H1 (cell line): ENCODE data around the gene IQCN. TPM values are rescaled to one million over a fixed set of nuclear protein-coding genes. Genes with fewer than 3 reads are reported as not detected.

ENCODE experiments used
- CTCF ChIA-PET: fragments of 300-600 bp; sonication (Branson Sonifier 250); formaldehyde crosslinking; loops from one replicate; lab custom pipeline; 2021; ENCODE audit not compliant: partially characterized antibody; lab: Charles Lee
- POLR2A ChIA-PET: fragments of 300-600 bp; sonication (Branson Sonifier 250); formaldehyde crosslinking; loops from one replicate; lab custom pipeline; 2021; ENCODE audit warnings: inconsistent platforms; ENCODE audit not compliant: partially characterized antibody; lab: Charles Lee
- DNase-seq, 2 experiments: peaks; one replicate each; pipeline versions ENCODE4 v3.0.0 to v3.0.0-alpha.2; 2010 to 2022; ENCODE audit warnings: low spot score in 2 of 2, low read depth in 1 of 2, mixed read lengths in 1 of 2
- FAIRE-seq: peaks from 2 replicates; lab custom pipeline; 2011; peaks lifted over from hg19 to GRCh38; lab: Jason Lieb, UNC
- H2AFZ ChIP-seq: 2 replicates; pipeline ENCODE4 v1.8.1; 2012; ENCODE audit warnings: low read length, inconsistent platforms
- H2AK5ac ChIP-seq: 2 replicates; pipeline ENCODE4 v1.6.1; 2013; ENCODE audit warnings: low read depth, low read length
- H2BK120ac ChIP-seq: replicated peaks from 2 replicates; pipeline ENCODE3; 2013; ENCODE audit warnings: low read depth, low read length, inconsistent platforms
- H2BK12ac ChIP-seq: 2 replicates; pipeline ENCODE4 v1.6.1; 2013; ENCODE audit warnings: low read depth, low read length
- H2BK15ac ChIP-seq: 2 replicates; pipeline ENCODE4 v1.6.1; 2013; ENCODE audit warnings: low read length
- H2BK20ac ChIP-seq: 2 replicates; pipeline ENCODE4 v1.6.1; 2013; ENCODE audit warnings: low read length
- H2BK5ac ChIP-seq: 2 replicates; pipeline ENCODE4 v1.6.1; 2013; ENCODE audit warnings: low read depth, low read length
- H3K14ac ChIP-seq: 2 replicates; pipeline ENCODE4 v1.6.1; 2013; ENCODE audit warnings: inconsistent platforms; ENCODE audit not compliant: insufficient read length
- H3K18ac ChIP-seq: 2 replicates; pipeline ENCODE4 v1.6.1; 2013; ENCODE audit warnings: low read length; ENCODE audit errors: extremely low read depth
- H3K23ac ChIP-seq: 2 replicates; pipeline ENCODE4 v1.6.1; 2013; ENCODE audit warnings: inconsistent platforms; ENCODE audit not compliant: insufficient read length
- H3K23me2 ChIP-seq: 2 replicates; pipeline ENCODE4 v1.6.1; 2013; ENCODE audit warnings: low read depth, low read length
- H3K27ac ChIP-seq: 2 replicates; pipeline ENCODE4 v1.6.1; 2011; ENCODE audit warnings: low read depth, low read length, inconsistent platforms
- H3K27me3 ChIP-seq, 4 experiments: replicated peaks in 1 of 4; 1 replicate in 1 of 4; 2 replicates in 3 of 4; pipeline versions ENCODE4 v1.6.1 to v1.8.1; 2011 to 2013; ENCODE audit warnings: low read length in 3 of 4, mild to moderate bottlenecking in 3 of 4, inconsistent platforms in 2 of 4, mixed read lengths in 2 of 4, moderate library complexity in 1 of 4; ENCODE audit not compliant: control insufficient read depth in 3 of 4, insufficient read depth in 3 of 4; ENCODE audit errors: extremely low read depth in 1 of 4
- H3K36me3 ChIP-seq, 4 experiments: 2 replicates each; pipeline versions ENCODE4 v1.6.1 to v1.8.1; 2011 to 2013; ENCODE audit warnings: mild to moderate bottlenecking in 4 of 4, low read length in 3 of 4, moderate library complexity in 2 of 4, control low read depth in 1 of 4, inconsistent platforms in 1 of 4; ENCODE audit not compliant: insufficient read depth in 4 of 4, control insufficient read depth in 2 of 4
- H3K4ac ChIP-seq: replicated peaks from 2 replicates; pipeline ENCODE3; 2013; ENCODE audit warnings: low read length, low read depth, mixed read lengths, inconsistent platforms; ENCODE audit not compliant: insufficient read length
- H3K4me1 ChIP-seq, 4 experiments: replicated peaks in 1 of 4; 1 replicate in 1 of 4; 2 replicates in 3 of 4; pipeline versions ENCODE4 v1.6.1 to v1.8.1; 2011 to 2013; ENCODE audit warnings: low read length in 3 of 4, inconsistent platforms in 2 of 4, mixed read lengths in 1 of 4; ENCODE audit not compliant: insufficient read depth in 4 of 4, control insufficient read depth in 3 of 4
- H3K4me2 ChIP-seq, 2 experiments: 2 replicates each; pipeline versions ENCODE4 v1.6.1 to v1.8.1; 2011 to 2013; ENCODE audit warnings: low read depth in 2 of 2, low read length in 2 of 2, control low read depth in 1 of 2, inconsistent platforms in 1 of 2, mild to moderate bottlenecking in 1 of 2; ENCODE audit not compliant: insufficient read depth in 1 of 2
- H3K4me3 ChIP-seq, 4 experiments: fragments of 200-600, 300-600 bp in 1 of 4; sonication (generic), shearing (Covaris generic), sonication (Bioruptor Twin) in 1 of 4; 2 replicates each; pipeline versions ENCODE4 v1.5.1 to v1.8.1; 2011 to 2016; ENCODE audit warnings: low read length in 4 of 4, low read depth in 3 of 4, control low read depth in 2 of 4, inconsistent platforms in 2 of 4, mild to moderate bottlenecking in 2 of 4, mixed read lengths in 1 of 4, moderate library complexity in 1 of 4; ENCODE audit not compliant: insufficient read depth in 2 of 4; ENCODE audit errors: extremely low read depth in 1 of 4
- H3K56ac ChIP-seq: replicated peaks from 2 replicates; pipeline ENCODE3; 2013; ENCODE audit warnings: low read depth, mild to moderate bottlenecking, mixed read lengths, low read length, inconsistent platforms; ENCODE audit not compliant: insufficient read length
- H3K79me1 ChIP-seq: 2 replicates; pipeline ENCODE4 v1.6.1; 2013; ENCODE audit warnings: low read depth, low read length, control low read depth
- H3K79me2 ChIP-seq, 2 experiments: 2 replicates each; pipeline versions ENCODE4 v1.6.1 to v1.8.1; 2012 to 2013; ENCODE audit warnings: low read length in 2 of 2, mild to moderate bottlenecking in 2 of 2, inconsistent platforms in 1 of 2; ENCODE audit not compliant: insufficient read depth in 2 of 2, control insufficient read depth in 1 of 2
- H3K9ac ChIP-seq, 4 experiments: replicated peaks in 1 of 4; 1 replicate in 1 of 4; 2 replicates in 3 of 4; pipeline versions ENCODE4 v1.6.1 to v1.8.1; 2011 to 2013; ENCODE audit warnings: low read depth in 3 of 4, low read length in 3 of 4, control low read depth in 2 of 4, mild to moderate bottlenecking in 2 of 4, moderate library complexity in 2 of 4, inconsistent platforms in 1 of 4; ENCODE audit errors: extremely low read depth in 1 of 4
- H3K9me3 ChIP-seq, 2 experiments: 2 replicates each; pipeline versions ENCODE4 v1.6.1 to v1.8.1; 2012 to 2013; ENCODE audit warnings: mild to moderate bottlenecking in 2 of 2, moderate library complexity in 2 of 2, control low read depth in 1 of 2, inconsistent platforms in 1 of 2, low read depth in 1 of 2, low read length in 1 of 2, mixed read lengths in 1 of 2; ENCODE audit not compliant: insufficient read depth in 2 of 2
- H4K20me1 ChIP-seq, 2 experiments: replicated peaks in 1 of 2; 2 replicates each; pipeline versions ENCODE3 to v1.8.1; 2011 to 2013; ENCODE audit warnings: inconsistent platforms in 2 of 2, low read length in 2 of 2, mild to moderate bottlenecking in 1 of 2; ENCODE audit not compliant: insufficient read depth in 2 of 2, control insufficient read depth in 1 of 2
- H4K5ac ChIP-seq: 2 replicates; pipeline ENCODE4 v1.6.1; 2013; ENCODE audit warnings: low read length, low read depth, mixed read lengths, inconsistent platforms; ENCODE audit not compliant: insufficient read length
- H4K8ac ChIP-seq: 2 replicates; pipeline ENCODE4 v1.8.0; 2013; ENCODE audit warnings: mild to moderate bottlenecking, moderate library complexity, low read length, inconsistent platforms; ENCODE audit not compliant: insufficient read depth; ENCODE audit errors: extremely low read depth
- H4K91ac ChIP-seq: replicated peaks from 2 replicates; pipeline ENCODE3; 2013; ENCODE audit warnings: low read length, mixed read lengths, inconsistent platforms; ENCODE audit not compliant: insufficient read length
- CREB1 ChIP-seq: IDR thresholded peaks from 2 replicates; pipeline ENCODE4 v1.6.1; 2012; ENCODE audit warnings: inconsistent platforms
- MAFK ChIP-seq: IDR thresholded peaks from 2 replicates; pipeline ENCODE4 v1.6.1; 2012; ENCODE audit warnings: low read depth, mild to moderate bottlenecking, improper control_type of control experiment, low read length
- PHF8 ChIP-seq: fragments of 200-600 bp; sonication (generic); conservative IDR thresholded peaks from 2 replicates; pipeline ENCODE4 v1.7.1; 2012; ENCODE audit warnings: low read depth, mild to moderate bottlenecking, inconsistent platforms, low read length, moderate library complexity
- RFX5 ChIP-seq: IDR thresholded peaks from 2 replicates; pipeline ENCODE4 v1.6.1; 2011; ENCODE audit warnings: low read depth, low read length, improper control_type of control experiment, borderline replicate concordance
- RNF2 ChIP-seq: fragments of 200-900, 300-1000 bp; sonication (generic); IDR thresholded peaks from 2 replicates; pipeline ENCODE4 v1.7.1; 2016; ENCODE audit warnings: borderline replicate concordance, low read depth, mild to moderate bottlenecking, antibody characterized with exemption, low read length; ENCODE audit not compliant: poor library complexity, severe bottlenecking; ENCODE audit errors: missing control alignments
- SIX5 ChIP-seq: IDR thresholded peaks from 2 replicates; pipeline ENCODE4 v1.6.1; 2011; ENCODE audit warnings: mild to moderate bottlenecking, low read depth, low read length
- TAF1 ChIP-seq: IDR thresholded peaks from 2 replicates; pipeline ENCODE4 v1.6.1; 2011; ENCODE audit warnings: mild to moderate bottlenecking, low read depth, low read length
- TBP ChIP-seq: IDR thresholded peaks from 2 replicates; pipeline ENCODE4 v1.6.1; 2011; ENCODE audit warnings: low read depth, low read length, improper control_type of control experiment
- whole genome bisulfite sequencing, 2 experiments: shearing (Covaris generic) in 1 of 2; methylation state at CpG; one replicate each; pipeline versions ENCODE4 v1.1.6 to v1.1.7; 2013 to 2015; ENCODE audit warnings: low lambda C conversion rate in 2 of 2, mixed read lengths in 2 of 2, inconsistent platforms in 1 of 2, low coverage in 1 of 2, missing lambda C conversion rate in 1 of 2; ENCODE audit not compliant: insufficient replicate concordance in 2 of 2, insufficient coverage in 1 of 2, insufficient read length in 1 of 2; ENCODE audit errors: extremely low coverage in 1 of 2, missing lambda C conversion rate in 1 of 2; 5-methylcytosine and 5-hydroxymethylcytosine counted together
- polyA plus RNA-seq, 7 experiments: library from polyadenylated mRNA; depleted of rRNA in 3 of 7; stranded (reverse) in 5 of 7; unstranded in 2 of 7; fragments of >200 nt in 5 of 7; fragments of 200-250 nt in 2 of 7; gene quantifications; 1 replicate in 5 of 7; 2 replicates in 1 of 7; 4 replicates in 1 of 7; pipeline versions ENCODE4 v1.2.1 to v1.2.3, GENCODE V29; 2011 to 2013; ENCODE audit warnings: missing spikeins in 2 of 7, mixed read lengths in 2 of 7
- total RNA-seq: library from RNA; stranded (reverse); fragmentation: NEBNext Ultra II Directional; extraction: Animal tissue kit (Norgen Biotek cat#: 25700); gene quantifications from 2 replicates; pipeline ENCODE4 v1.2.1, GENCODE V29; 2021
- TF ChIP-seq, protein P1 (sequence below): IDR thresholded peaks from 2 replicates; pipeline ENCODE4 v1.6.1; 2012; ENCODE audit warnings: inconsistent platforms

Gene IQCN
- total and polyA plus RNA-seq, 2 of the 8 experiments (the other 6 are each of a cell fraction or from before 2014, with no cell fraction given) = 0.36 to 1.0 TPM

DNA sequence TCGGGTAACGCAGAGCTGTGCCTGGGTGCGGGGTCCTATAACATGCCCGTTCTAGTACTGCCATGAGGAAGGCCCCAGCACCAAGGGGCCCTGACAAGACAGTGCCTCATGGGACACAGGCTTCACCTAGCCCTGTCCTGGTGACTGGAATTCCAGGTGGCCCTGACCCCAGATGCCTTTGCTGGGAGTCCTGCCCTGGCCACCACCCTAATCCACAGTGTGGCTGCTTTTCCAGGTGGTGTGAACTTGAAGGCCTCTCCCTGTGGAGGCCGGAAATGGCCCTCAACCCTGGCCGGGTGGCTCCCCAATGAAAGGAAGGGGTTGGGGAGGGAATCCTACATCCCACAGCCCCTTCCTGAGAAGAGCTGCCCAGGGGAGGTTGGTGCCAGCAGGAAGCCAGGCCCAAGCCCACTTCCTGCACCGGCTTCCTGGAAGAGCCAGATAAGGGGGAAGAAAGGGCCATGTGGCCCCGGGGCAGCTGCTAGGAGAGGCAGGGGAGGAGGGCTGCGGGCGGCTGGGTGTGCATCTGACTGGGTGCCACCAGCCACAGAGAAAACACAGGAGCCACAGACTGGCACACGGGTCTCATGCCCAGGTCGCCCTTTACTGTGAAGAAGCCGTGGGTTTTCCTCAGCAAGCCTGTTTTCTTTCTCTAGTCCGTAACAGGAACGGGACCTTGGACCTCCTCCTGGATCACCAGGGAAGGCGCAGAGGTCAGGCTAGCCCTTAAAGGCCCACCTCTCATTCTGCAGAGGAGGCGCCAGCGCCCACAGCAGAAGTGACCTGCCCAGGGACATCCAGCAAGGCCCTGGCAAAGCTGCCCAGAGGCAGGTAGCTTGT lies 43.9 kb upstream of the IQCN start:
- Histone ChIP-seq H3K56ac (no peak overlapping the region), H4K8ac (no peak overlapping the region), H3K79me2 (peaks cover 20 to 48% of the 10 kb centered on the region in 2 experiments), H3K23ac (no peak overlapping the region), H3K4me1 (peaks cover 2 to 7% (median 4%) of the 10 kb centered on the region in 4 experiments), H4K5ac (no peak overlapping the region), H3K23me2 (no peaks in the 10 kb centered on the region), H2BK20ac (no peak overlapping the region), H2AK5ac (no peak overlapping the region), H3K18ac (no peak overlapping the region), H3K79me1 (peaks cover 18% of the 10 kb centered on the region), H3K4ac (no peak overlapping the region), H3K27ac (no peak overlapping the region), H3K27me3 (no peaks in the 10 kb centered on the region), H3K4me2 (no peak overlapping the region), H3K9me3 (no peaks in the 10 kb centered on the region), H3K36me3 (peaks cover 2 to 32% (median 9%) of the 10 kb centered on the region in 4 experiments; a peak in 5 of 8 replicates), H3K4me3 (no peak overlapping the region), H2BK120ac (no peak overlapping the region), H4K91ac (no peak overlapping the region), H3K14ac (no peak overlapping the region), H3K9ac (no peak overlapping the region; a peak in 1 of 7 replicates), H2BK12ac (no peak overlapping the region), H2BK15ac (no peak overlapping the region), H2BK5ac (peak overlapping the region; percentile 39; the same call in 1 of the 2 replicates), H2AFZ (no peak overlapping the region), H4K20me1 (peaks cover 6 to 22% of the 10 kb centered on the region in 2 experiments)
- DNase-seq = no peak
- 88% methylated on average over 18 of the region's 18 CpGs; no CpG with 5 or more reads in 1 of the 2 experiments for WGBS, 2 experiments
- ChIA-PET CTCF (interaction anchor here (1.0 to 13.7 kb wide), 6 partner anchors 10 to 65 kb away, joined by 4 to 242 read pairs (median 16); partner anchors contain the start of genes IQCN and JUND), POLR2A (interaction anchor here (1.0 to 13.8 kb wide), 6 partner anchors 13 to 85 kb away, joined by 3 to 200 read pairs (median 6); partner anchors contain the start of gene JUND)
- TF ChIP-seq TBP (no peak), RFX5 (no peak), MAFK (no peak), PHF8 (no peak), TAF1 (no peak), CREB1 (no peak), RNF2 (no peak), SIX5 (no peak)
- TF ChIP-seq, protein P1, sequence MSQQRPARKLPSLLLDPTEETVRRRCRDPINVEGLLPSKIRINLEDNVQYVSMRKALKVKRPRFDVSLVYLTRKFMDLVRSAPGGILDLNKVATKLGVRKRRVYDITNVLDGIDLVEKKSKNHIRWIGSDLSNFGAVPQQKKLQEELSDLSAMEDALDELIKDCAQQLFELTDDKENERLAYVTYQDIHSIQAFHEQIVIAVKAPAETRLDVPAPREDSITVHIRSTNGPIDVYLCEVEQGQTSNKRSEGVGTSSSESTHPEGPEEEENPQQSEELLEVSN = no peak
- FAIRE-seq = no peak
